Right hindlimb (tissue), 1 donor: ENCODE measurements around the gene GAGE2A.
"Not testable (repeated sequence)": the region's sequence is repeated elsewhere in the genome, so short reads cannot be mapped to it uniquely, and the experiment has no call there.

Experiments
- DNase-seq: peaks from one replicate; pipeline ENCODE4 v3.0.0-alpha.2; 2018

The GAGE2A gene

GRCh38 chrX:49589196-49589595, at the start of gene GAGE2A:
GAGE2A (plus strand) TSS chrX:49589496; CDS start chrX:49590651, 1,155 bp downstream.
- not testable (repeated sequence) for DNase-seq

- not testable (repeated sequence) for DNase-seq
Measured at GRCh38 chrX:49541433-49541832, 47.9 kb upstream of the GAGE2A start, which contains the start of gene GAGE12D. GAGE12D (plus strand) TSS chrX:49541733; CDS start chrX:49542888, 1,155 bp downstream.

GRCh38 chrX:49550989-49551388, 38.3 kb upstream of the GAGE2A start, which contains the start of gene GAGE12E:
GAGE12E (plus strand) TSS chrX:49551289; CDS start chrX:49552444, 1,155 bp downstream.
- not testable (repeated sequence) for DNase-seq

GRCh38 chrX:49560542-49560941, 28.8 kb upstream of the GAGE2A start, which contains the start of gene GAGE12F:
GAGE12F (plus strand) TSS chrX:49560842; CDS start chrX:49561997, 1,155 bp downstream.
- DNase-seq, result not testable (repeated sequence)

GRCh38 chrX:49568728-49569127, 20.6 kb upstream of the GAGE2A start:
- DNase-seq, result not testable (repeated sequence)

GRCh38 chrX:49569152-49569551, 20.1 kb upstream of the GAGE2A start:
- not testable (repeated sequence) for DNase-seq

- not testable (repeated sequence) for DNase-seq
Measured at GRCh38 chrX:49570100-49570499, 19.2 kb upstream of the GAGE2A start, which contains the start of gene GAGE12G. GAGE12G (plus strand) TSS chrX:49570400; CDS start chrX:49571555, 1,155 bp downstream.

GRCh38 chrX:49579649-49580048, 9.6 kb upstream of the GAGE2A start, which contains the start of gene GAGE12H:
GAGE12H (plus strand) TSS chrX:49579949; CDS start chrX:49581104, 1,155 bp downstream.
- DNase-seq, result not testable (repeated sequence)

GRCh38 chrX:49589769-49590478, 628 bp downstream of the GAGE2A start:
- DNase-seq, result not testable (repeated sequence)

- not testable (repeated sequence) for DNase-seq
Measured at GRCh38 chrX:49590488-49590887, 1.2 kb downstream of the GAGE2A start.

- not testable (repeated sequence) for DNase-seq
Measured at GRCh38 chrX:49598720-49599119, 9.4 kb downstream of the GAGE2A start, which contains the start of gene GAGE1. GAGE1 (plus strand) TSS chrX:49599020; CDS start chrX:49600175, 1,155 bp downstream.

- DNase-seq, result no peak
Measured at GRCh38 chrX:49610718-49611310, 21.5 kb downstream of the GAGE2A start.

- no peak for DNase-seq
Measured at GRCh38 chrX:49618574-49618973, 29.3 kb downstream of the GAGE2A start.

- DNase-seq, result no peak
Measured at GRCh38 chrX:49627086-49627777, 37.9 kb downstream of the GAGE2A start.

GRCh38 chrX:49644991-49645637, 55.8 kb downstream of the GAGE2A start:
- no peak for DNase-seq
